Measurements from ENCODE around the gene GALNT18.

GALNT18 gene

GRCh38 chr11:11414996-11415395, 206.8 kb downstream of the GALNT18 start:
- Histone ChIP-seq H3K9me3 (ENCODE audit: low read length) (no peaks in the 10 kb centered on the region), H3K4me1 (ENCODE audit: insufficient read depth, low read length) (peaks cover 21% of the 10 kb centered on the region), H3K4me3 (ENCODE audit: low read depth in 1 of 2, low read length in 2 of 2) (no peak overlapping the region), H3K9ac (ENCODE audit: low read length) (no peak overlapping the region), H3K27ac (ENCODE audit: low read depth, low read length) (no peak overlapping the region), H3K27me3 (ENCODE audit: control insufficient read depth in 1 of 2, insufficient read depth in 2 of 2, low read length in 2 of 2) (no peaks in the 10 kb centered on the region), H3K36me3 (ENCODE audit: insufficient read depth, low read length) (no peaks in the 10 kb centered on the region)

- no peaks in the 10 kb centered on the region for H3K36me3 ChIP-seq (ENCODE audit: insufficient read depth, low read length)
- H3K9ac ChIP-seq (ENCODE audit: low read length): no peak overlapping the region
- H3K27me3 ChIP-seq (ENCODE audit: control insufficient read depth in 1 of 2, insufficient read depth in 2 of 2, low read length in 2 of 2): no peaks in the 10 kb centered on the region
- H3K4me1 ChIP-seq (ENCODE audit: insufficient read depth, low read length): peaks cover 33% of the 10 kb centered on the region
- no peak overlapping the region for H3K4me3 ChIP-seq (ENCODE audit: low read depth in 1 of 2, low read length in 2 of 2)
- no peaks in the 10 kb centered on the region for H3K9me3 ChIP-seq (ENCODE audit: low read length)
- no peak overlapping the region for H3K27ac ChIP-seq (ENCODE audit: low read depth, low read length)
Measured at GRCh38 chr11:11413776-11414175, 208.0 kb downstream of the GALNT18 start.

- no peak overlapping the region for H3K4me3 ChIP-seq (ENCODE audit: low read depth in 1 of 2, low read length in 2 of 2)
- no peaks in the 10 kb centered on the region for H3K36me3 ChIP-seq (ENCODE audit: insufficient read depth, low read length)
- peaks cover 51% of the 10 kb centered on the region for H3K4me1 ChIP-seq (ENCODE audit: insufficient read depth, low read length)
- H3K9me3 ChIP-seq (ENCODE audit: low read length): no peaks in the 10 kb centered on the region
- H3K27me3 ChIP-seq (ENCODE audit: control insufficient read depth in 1 of 2, insufficient read depth in 2 of 2, low read length in 2 of 2): no peaks in the 10 kb centered on the region
- H3K27ac ChIP-seq (ENCODE audit: low read depth, low read length): no peak overlapping the region
- H3K9ac ChIP-seq (ENCODE audit: low read length): no peak overlapping the region
Measured at GRCh38 chr11:11411401-11411985, 210.3 kb downstream of the GALNT18 start.

GRCh38 chr11:11409901-11410300, 211.9 kb downstream of the GALNT18 start:
- Histone ChIP-seq H3K27ac (ENCODE audit: low read depth, low read length) (peak overlapping the region; percentile 21), H3K4me3 (ENCODE audit: low read depth in 1 of 2, low read length in 2 of 2) (no peak overlapping the region), H3K9me3 (ENCODE audit: low read length) (no peaks in the 10 kb centered on the region)

GRCh38 chr11:11409224-11409623, 212.6 kb downstream of the GALNT18 start:
- peak overlapping the region; percentile 70 for H3K27ac ChIP-seq (ENCODE audit: low read depth, low read length)
- H3K4me3 ChIP-seq (ENCODE audit: low read depth in 1 of 2, low read length in 2 of 2): no peak overlapping the region
- no peaks in the 10 kb centered on the region for H3K27me3 ChIP-seq (ENCODE audit: control insufficient read depth in 1 of 2, insufficient read depth in 2 of 2, low read length in 2 of 2)
- no peak overlapping the region for H3K9ac ChIP-seq (ENCODE audit: low read length)
- H3K9me3 ChIP-seq (ENCODE audit: low read length): no peaks in the 10 kb centered on the region
- H3K36me3 ChIP-seq (ENCODE audit: insufficient read depth, low read length): no peaks in the 10 kb centered on the region
- H3K4me1 ChIP-seq (ENCODE audit: insufficient read depth, low read length): peaks cover 47% of the 10 kb centered on the region

More at GRCh38 chr11:11409901-11410300, 211.9 kb downstream of the GALNT18 start:
- Histone ChIP-seq H3K4me1 (ENCODE audit: insufficient read depth, low read length) (peaks cover 43% of the 10 kb centered on the region), H3K36me3 (ENCODE audit: insufficient read depth, low read length) (no peaks in the 10 kb centered on the region), H3K27me3 (ENCODE audit: control insufficient read depth in 1 of 2, insufficient read depth in 2 of 2, low read length in 2 of 2) (no peaks in the 10 kb centered on the region), H3K9ac (ENCODE audit: low read length) (no peak overlapping the region)

GRCh38 chr11:11408436-11409221, 213.2 kb downstream of the GALNT18 start:
- Histone ChIP-seq H3K9me3 (ENCODE audit: low read length) (no peaks in the 10 kb centered on the region), H3K9ac (ENCODE audit: low read length) (no peak overlapping the region), H3K36me3 (ENCODE audit: insufficient read depth, low read length) (no peaks in the 10 kb centered on the region), H3K4me3 (ENCODE audit: low read depth in 1 of 2, low read length in 2 of 2) (no peak overlapping the region), H3K27me3 (ENCODE audit: control insufficient read depth in 1 of 2, insufficient read depth in 2 of 2, low read length in 2 of 2) (no peaks in the 10 kb centered on the region), H3K27ac (ENCODE audit: low read depth, low read length) (peak overlapping the region; percentile 72), H3K4me1 (ENCODE audit: insufficient read depth, low read length) (peaks cover 53% of the 10 kb centered on the region)

GRCh38 chr11:11407763-11408084, 214.1 kb downstream of the GALNT18 start:
- Histone ChIP-seq H3K9ac (ENCODE audit: low read length) (no peak overlapping the region), H3K36me3 (ENCODE audit: insufficient read depth, low read length) (no peaks in the 10 kb centered on the region), H3K4me3 (ENCODE audit: low read depth in 1 of 2, low read length in 2 of 2) (peak overlapping the region in 1 of 2 donors; percentile 3), H3K4me1 (ENCODE audit: insufficient read depth, low read length) (peaks cover 62% of the 10 kb centered on the region), H3K9me3 (ENCODE audit: low read length) (no peaks in the 10 kb centered on the region), H3K27me3 (ENCODE audit: control insufficient read depth in 1 of 2, insufficient read depth in 2 of 2, low read length in 2 of 2) (no peaks in the 10 kb centered on the region), H3K27ac (ENCODE audit: low read depth, low read length) (peak overlapping the region; percentile 72)

- H3K9me3 ChIP-seq (ENCODE audit: low read length): no peaks in the 10 kb centered on the region
- H3K36me3 ChIP-seq (ENCODE audit: insufficient read depth, low read length): no peaks in the 10 kb centered on the region
- H3K27ac ChIP-seq (ENCODE audit: low read depth, low read length): peak overlapping the region; percentile 72
- peak overlapping the region in 1 of 2 donors; percentile 3 for H3K4me3 ChIP-seq (ENCODE audit: low read depth in 1 of 2, low read length in 2 of 2)
- H3K4me1 ChIP-seq (ENCODE audit: insufficient read depth, low read length): peaks cover 67% of the 10 kb centered on the region
- no peak overlapping the region for H3K9ac ChIP-seq (ENCODE audit: low read length)
- no peaks in the 10 kb centered on the region for H3K27me3 ChIP-seq (ENCODE audit: control insufficient read depth in 1 of 2, insufficient read depth in 2 of 2, low read length in 2 of 2)
Measured at GRCh38 chr11:11407065-11407762, 214.6 kb downstream of the GALNT18 start.

GRCh38 chr11:11406652-11407051, 215.2 kb downstream of the GALNT18 start:
- Histone ChIP-seq H3K4me3 (ENCODE audit: low read depth in 1 of 2, low read length in 2 of 2) (no peak overlapping the region), H3K27me3 (ENCODE audit: control insufficient read depth in 1 of 2, insufficient read depth in 2 of 2, low read length in 2 of 2) (no peaks in the 10 kb centered on the region), H3K4me1 (ENCODE audit: insufficient read depth, low read length) (peaks cover 73% of the 10 kb centered on the region), H3K36me3 (ENCODE audit: insufficient read depth, low read length) (no peaks in the 10 kb centered on the region), H3K27ac (ENCODE audit: low read depth, low read length) (peak overlapping the region; percentile 72), H3K9me3 (ENCODE audit: low read length) (no peaks in the 10 kb centered on the region), H3K9ac (ENCODE audit: low read length) (no peak overlapping the region)

GRCh38 chr11:11403763-11404725, 217.8 kb downstream of the GALNT18 start:
- H3K27ac ChIP-seq (ENCODE audit: low read depth, low read length): peak overlapping the region; percentile 62
- H3K27me3 ChIP-seq (ENCODE audit: control insufficient read depth in 1 of 2, insufficient read depth in 2 of 2, low read length in 2 of 2): no peaks in the 10 kb centered on the region
- H3K4me3 ChIP-seq (ENCODE audit: low read depth in 1 of 2, low read length in 2 of 2): no peak overlapping the region
- H3K36me3 ChIP-seq (ENCODE audit: insufficient read depth, low read length): no peaks in the 10 kb centered on the region
- H3K9ac ChIP-seq (ENCODE audit: low read length): no peak overlapping the region
- no peaks in the 10 kb centered on the region for H3K9me3 ChIP-seq (ENCODE audit: low read length)
- peaks cover 59% of the 10 kb centered on the region for H3K4me1 ChIP-seq (ENCODE audit: insufficient read depth, low read length)
